ENCODE results near the gene RAB25. TPM values are rescaled to one million over a fixed set of nuclear protein-coding genes. Genes with fewer than 3 reads are reported as not detected.
A peak's percentile ranks its signal among the peaks of the same experiment; 100 is the strongest.
"Not testable (repeated sequence)": the region's sequence is repeated elsewhere in the genome, so short reads cannot be mapped to it uniquely, and the experiment has no call there.

Gene RAB25
- total RNA-seq, 1 donor from 2014 or later, result not detected

- DNase-seq (ENCODE audit: low read depth in 2 of 2), result peak in 1 of 2 donors; percentile 64
Observed at GRCh38 chr1:156115514-156116374, 54.8 kb downstream of the RAB25 start.

GRCh38 chr1:156116731-156117130 is 55.8 kb downstream of the RAB25 start:
- DNase-seq (ENCODE audit: low read depth in 2 of 2), result not testable (repeated sequence)

GRCh38 chr1:156117414-156118176 is 56.6 kb downstream of the RAB25 start:
- no peak for DNase-seq (ENCODE audit: low read depth in 2 of 2)

- DNase-seq (ENCODE audit: low read depth in 2 of 2), result no peak
Observed at GRCh38 chr1:156118177-156118868, 57.4 kb downstream of the RAB25 start.

- DNase-seq (ENCODE audit: low read depth in 2 of 2), result peak in 1 of 2 donors; percentile 65
Observed at GRCh38 chr1:156119503-156120209, 58.7 kb downstream of the RAB25 start.

Other genes starting within 250 kb of the RAB25 start
- 16.3 and 23.6 TPM in 2 replicates for gene GON4L, start 203.9 kb upstream of the RAB25 start, total RNA-seq
- gene SYT11, start 201.6 kb upstream of the RAB25 start, total RNA-seq, result 14.2 and 20.3 TPM in 2 replicates
- 18.2 and 36.3 TPM in 2 replicates for gene RIT1, start 149.8 kb upstream of the RAB25 start, total RNA-seq
- 14.6 and 18.6 TPM in 2 replicates for gene KHDC4, start 126.7 kb upstream of the RAB25 start, total RNA-seq
- gene RXFP4, start 119.5 kb upstream of the RAB25 start, total RNA-seq, result not detected in 2 replicates
- 69.4 and 75.9 TPM in 2 replicates for gene ARHGEF2, start 82.6 kb upstream of the RAB25 start, total RNA-seq
- 323 and 635 TPM in 2 replicates for gene SSR2, start 40.2 kb upstream of the RAB25 start, total RNA-seq
- 13.1 and 14.3 TPM in 2 replicates for gene UBQLN4, start 7.4 kb upstream of the RAB25 start, total RNA-seq
- gene LAMTOR2, start 6.4 kb upstream of the RAB25 start, total RNA-seq, result 83.2 and 89.3 TPM in 2 replicates
- gene MEX3A, start 21.3 kb downstream of the RAB25 start, total RNA-seq, result 3.6 and 7.0 TPM in 2 replicates
- 402 and 626 TPM in 2 replicates for gene LMNA, start 53.6 kb downstream of the RAB25 start, total RNA-seq
- 0.39 and 0.51 TPM in 2 replicates for gene SEMA4A, start 92.4 kb downstream of the RAB25 start, total RNA-seq
- gene SLC25A44, start 132.9 kb downstream of the RAB25 start, total RNA-seq, result 9.0 and 15.6 TPM in 2 replicates
- gene PMF1, start 151.8 kb downstream of the RAB25 start, total RNA-seq, result 52.0 and 70.2 TPM in 2 replicates
- 0.26 and 0.63 TPM in 2 replicates for gene BGLAP, start 181.0 kb downstream of the RAB25 start, total RNA-seq
- gene PAQR6, start 186.9 kb downstream of the RAB25 start, total RNA-seq, result 0.38 and 0.39 TPM in 2 replicates
- 36.6 and 58.9 TPM in 2 replicates for gene SMG5, start 221.7 kb downstream of the RAB25 start, total RNA-seq
- 0.51 and 0.90 TPM in 2 replicates for gene TMEM79, start 223.2 kb downstream of the RAB25 start, total RNA-seq
- 52.4 and 80.7 TPM in 2 replicates for gene GLMP, start 234.5 kb downstream of the RAB25 start, total RNA-seq
- 0.13 TPM in 2 replicates for gene VHLL, start 238.1 kb downstream of the RAB25 start, total RNA-seq

Measured in dermis microvascular lymphatic vessel endothelial cell (primary cell).